GM11168 (cell line): Measurements from ENCODE around the gene ADAMTSL1.

ENCODE experiments used
- in situ Hi-C: fragments of 300-500 bp; cut with MboI; formaldehyde crosslinking; loops from one replicate; pipeline ENCODE4 v1.12.0; 2022; ENCODE audit warnings: low sequenced_read_pairs; ENCODE audit not compliant: unreplicated experiment

The ADAMTSL1 gene

DNA sequence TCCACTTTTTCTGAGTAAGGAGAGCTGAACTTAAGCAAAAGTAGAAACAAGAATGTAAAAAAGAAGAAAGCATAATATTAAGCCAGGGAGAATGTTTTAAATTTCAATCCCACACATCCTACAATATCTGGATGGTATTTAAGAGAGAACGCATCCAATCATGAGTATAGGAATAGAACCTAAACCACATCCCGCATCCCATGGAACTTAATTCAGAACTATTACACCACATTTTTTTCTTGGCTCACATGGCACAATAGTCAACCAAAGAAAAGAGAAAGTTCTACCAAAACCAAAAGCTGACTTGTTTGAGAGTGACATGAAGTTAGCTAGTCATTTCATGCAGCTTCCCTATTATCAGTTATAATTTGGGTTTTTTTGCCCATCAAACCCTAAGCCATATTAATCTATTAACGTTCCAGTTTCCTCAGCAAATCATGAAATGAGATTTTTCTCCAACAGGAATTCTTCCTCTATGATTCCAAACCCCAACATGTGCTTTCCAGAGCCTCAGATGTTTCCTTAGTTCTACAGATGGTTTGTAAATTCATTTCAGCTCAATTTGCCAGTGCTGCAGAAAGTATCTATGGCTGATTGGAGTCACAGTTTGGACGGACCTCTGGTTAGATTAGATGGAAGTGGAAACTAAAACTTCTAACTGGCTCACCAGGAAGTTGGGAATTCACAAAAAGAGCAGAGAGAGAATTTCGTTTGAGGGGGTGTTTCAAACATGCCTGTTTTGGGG is 22.5 kb downstream of the ADAMTSL1 start:
- in situ Hi-C loops = no loop called here

DNA sequence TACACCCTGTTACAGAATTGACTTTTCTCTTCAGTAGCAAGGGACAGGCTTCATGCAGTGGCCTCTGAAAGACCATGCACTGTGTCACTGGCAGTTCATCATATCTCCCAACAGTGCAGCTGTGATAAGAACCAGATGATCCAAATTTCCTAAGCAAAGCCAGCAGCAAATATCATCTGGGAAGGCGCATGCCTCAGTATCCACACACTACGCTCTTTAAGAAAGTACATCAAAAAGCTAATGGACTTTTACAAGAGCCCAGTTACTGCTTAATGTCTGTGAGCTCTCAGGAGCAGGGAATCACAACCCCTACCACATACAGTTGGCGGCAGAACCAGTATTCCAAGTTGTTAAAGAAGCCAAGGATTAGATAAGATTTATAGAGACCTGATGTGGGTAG is 25.1 kb downstream of the ADAMTSL1 start:
- in situ Hi-C loops = no loop called here

DNA sequence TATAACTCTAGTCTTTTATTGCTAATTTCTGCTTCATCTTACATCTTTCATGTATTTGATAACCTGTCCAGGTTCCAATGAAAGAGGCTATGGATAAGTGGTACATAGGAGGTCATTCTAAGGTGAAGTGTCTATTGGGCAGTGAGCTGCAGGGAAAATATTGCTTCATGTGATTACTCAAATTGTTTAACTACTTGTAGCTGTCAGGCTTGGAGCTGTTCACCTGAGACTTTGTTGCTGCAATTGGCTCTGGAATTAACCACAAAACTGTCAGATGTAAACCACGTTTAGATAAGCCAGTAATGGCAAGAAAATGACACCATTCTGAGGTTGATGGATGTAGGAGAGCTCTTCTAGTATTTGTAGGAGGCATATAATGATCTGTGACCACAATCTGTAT is 26.0 kb downstream of the ADAMTSL1 start:
- in situ Hi-C loops = no loop called here

DNA sequence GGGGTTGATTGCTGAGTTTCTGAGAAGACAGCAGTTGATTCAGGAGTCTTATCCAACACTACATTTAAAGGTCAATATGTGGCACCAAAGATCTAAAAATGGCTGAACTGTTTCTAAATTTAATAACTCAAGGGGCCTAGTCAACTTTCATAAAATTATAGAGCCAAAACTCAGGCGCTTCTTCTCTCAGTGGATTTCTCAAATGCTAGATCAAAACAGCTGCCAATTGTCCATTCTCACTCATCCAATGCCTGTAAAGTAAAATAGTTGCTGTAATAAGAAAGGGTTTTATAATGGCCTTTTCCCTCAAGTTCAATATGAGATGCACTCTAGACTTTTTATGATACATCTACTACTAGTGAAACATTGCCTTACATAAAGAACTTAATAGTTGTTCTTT is 26.5 kb downstream of the ADAMTSL1 start:
- in situ Hi-C loops = no loop called here

DNA sequence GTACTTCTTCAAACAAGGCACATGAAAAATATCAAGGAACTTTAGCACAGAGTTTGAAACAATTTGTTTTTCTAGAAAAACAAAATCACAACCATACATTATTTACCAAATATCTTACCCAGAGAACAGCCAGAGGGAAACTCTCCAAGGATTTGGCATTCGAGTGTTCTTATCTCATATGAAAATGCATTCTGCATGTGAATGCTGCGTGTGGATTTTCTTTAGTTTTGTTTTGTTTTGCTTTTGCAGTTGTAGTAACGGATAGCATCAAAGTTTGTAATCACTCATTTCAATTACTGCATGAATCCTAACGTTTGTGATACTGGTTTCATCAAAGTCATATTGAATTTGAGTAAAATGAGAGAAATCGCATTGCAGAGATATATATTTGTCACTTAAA is 28.0 kb downstream of the ADAMTSL1 start:
- in situ Hi-C loops = no loop called here

DNA sequence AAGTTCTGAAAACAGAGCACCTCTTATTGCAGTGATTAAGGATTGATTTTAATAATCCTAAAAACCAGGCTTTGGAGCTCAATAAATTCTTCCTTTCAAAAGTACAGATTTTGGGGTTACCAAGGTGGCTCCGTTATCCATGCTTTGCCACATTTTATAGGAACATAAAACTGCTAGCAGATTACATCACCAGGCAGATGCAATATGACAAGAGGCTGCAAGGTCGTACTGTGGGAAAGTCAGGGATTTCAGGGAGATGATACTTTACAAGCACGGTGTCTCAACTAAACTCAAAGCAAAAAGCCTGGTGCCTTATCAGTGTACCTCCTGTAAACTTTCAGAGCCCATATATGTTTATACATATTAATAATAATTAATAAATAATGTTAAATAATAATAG is 28.6 kb downstream of the ADAMTSL1 start:
- in situ Hi-C loops = no loop called here

DNA sequence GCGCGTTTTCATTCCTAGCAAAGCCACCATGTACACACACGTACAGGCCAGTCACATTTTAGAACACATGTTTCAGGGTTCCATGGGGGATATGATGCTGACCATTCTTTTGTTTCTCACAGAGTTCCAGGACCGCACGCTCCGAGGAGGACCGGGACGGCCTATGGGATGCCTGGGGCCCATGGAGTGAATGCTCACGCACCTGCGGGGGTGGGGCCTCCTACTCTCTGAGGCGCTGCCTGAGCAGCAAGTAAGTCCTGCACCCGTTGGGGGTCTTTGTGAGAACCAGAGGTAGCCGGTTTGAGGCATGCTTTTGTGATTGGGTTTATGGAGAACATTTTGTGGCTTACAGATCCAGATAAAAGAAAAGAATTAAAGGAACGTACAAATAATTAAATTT is 30.8 kb downstream of the ADAMTSL1 start:
- in situ Hi-C loops = no loop called here

DNA sequence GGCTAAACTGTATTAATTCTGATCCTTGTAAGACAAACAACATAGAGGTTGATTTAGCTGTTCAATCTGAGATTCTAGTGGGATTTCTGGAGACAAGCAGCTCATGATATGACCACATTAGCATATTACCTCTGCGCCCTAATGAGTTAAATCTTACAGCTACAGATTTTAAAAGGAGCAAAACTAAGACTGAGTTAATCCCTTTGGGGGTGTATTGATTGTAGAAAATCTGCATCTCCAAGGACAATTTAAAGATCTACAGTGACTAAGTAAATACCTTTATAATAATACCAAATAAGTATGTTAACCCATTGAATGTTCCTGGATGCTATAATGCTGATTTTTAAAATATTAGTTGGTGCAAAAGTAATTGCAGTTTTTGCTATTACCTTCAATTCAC is 33.2 kb downstream of the ADAMTSL1 start:
- in situ Hi-C loops = no loop called here

DNA sequence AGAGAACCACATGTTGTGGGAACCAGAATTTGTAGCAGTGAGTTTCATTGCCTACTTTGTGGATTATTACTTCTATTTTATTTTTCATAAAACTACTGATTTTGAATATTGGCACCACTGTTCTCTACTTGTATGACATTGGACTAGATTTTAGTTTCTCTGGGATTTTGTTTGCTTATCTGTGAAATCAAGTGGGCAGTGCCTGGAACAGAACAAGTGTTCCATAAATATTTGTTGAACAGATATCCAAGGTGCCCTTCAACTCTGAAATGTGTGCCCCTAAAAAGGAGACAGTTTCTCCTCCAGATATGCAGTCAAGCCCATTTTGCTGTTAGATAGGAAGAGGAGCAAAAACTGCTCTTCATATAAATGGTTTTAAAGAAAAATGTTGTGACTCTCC is 42.6 kb downstream of the ADAMTSL1 start:
- in situ Hi-C loops = no loop called here

DNA sequence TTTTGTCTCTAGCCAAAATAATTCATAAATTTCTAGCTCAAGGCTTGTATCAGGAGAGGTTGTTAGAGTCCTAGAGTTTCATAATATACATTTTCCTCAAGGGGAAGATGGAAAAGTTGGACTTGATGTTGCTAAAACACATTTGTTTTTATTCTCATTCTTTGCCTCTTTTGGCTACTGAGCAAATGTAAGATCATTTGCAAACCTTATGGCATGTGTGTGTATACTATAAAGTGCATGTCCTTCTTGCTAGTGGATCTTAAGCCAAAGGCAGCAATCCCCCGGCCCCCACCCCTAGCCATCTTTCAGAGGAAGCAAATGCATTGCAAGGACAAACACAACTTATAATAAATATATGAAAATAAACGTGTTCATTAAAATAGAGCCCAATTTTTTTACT is 43.0 kb downstream of the ADAMTSL1 start:
- in situ Hi-C loops = no loop called here

DNA sequence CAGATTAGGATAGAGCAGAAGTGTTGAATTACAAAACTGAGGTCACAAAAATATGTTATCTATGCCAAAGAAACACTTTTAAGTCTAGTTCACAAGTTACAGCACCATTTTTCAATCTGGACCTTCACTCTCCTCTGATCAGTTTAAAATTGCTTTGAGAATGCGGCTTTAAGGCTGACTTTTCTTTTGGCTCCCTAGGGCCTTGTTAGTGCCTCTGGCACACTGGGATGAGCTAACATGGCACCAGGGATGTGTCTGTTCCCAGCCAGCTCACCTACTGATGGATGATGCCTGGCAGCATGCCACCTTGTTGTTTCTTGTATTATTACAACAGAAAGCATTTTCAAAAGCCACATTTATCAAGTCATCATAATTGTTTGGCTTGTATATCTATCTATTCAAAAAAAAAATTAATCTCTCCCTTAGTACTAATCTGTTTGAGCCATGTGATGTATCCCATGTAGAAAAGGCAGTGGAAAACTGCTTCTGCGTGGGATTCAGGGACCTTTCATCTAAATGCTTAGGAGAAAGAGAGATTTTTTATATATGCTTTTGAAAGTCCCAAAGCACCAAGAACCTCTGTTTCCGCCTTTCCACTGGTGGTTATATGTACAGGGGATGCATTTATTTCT is 46.6 kb downstream of the ADAMTSL1 start:
- in situ Hi-C loops = no loop called here

DNA sequence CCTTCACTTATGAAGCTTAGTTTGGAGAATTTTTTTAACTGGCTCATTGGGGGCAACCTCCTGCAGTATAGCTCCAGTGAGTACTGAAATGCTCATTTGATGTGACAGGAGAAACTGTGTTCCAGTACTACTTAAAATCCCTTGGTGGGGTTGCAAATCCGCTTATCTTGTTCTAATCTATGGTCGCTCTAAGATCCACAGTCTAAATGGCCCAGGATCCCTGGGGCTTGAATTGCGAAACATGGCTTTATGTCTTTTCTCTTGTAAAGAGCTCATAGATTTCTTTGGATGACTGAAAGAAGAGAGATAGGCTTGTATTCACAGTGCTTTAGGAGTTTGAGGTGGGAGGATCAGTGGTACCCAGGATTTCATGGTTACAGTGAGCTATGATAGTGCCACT is 52.7 kb downstream of the ADAMTSL1 start:
- in situ Hi-C loops = no loop called here

DNA sequence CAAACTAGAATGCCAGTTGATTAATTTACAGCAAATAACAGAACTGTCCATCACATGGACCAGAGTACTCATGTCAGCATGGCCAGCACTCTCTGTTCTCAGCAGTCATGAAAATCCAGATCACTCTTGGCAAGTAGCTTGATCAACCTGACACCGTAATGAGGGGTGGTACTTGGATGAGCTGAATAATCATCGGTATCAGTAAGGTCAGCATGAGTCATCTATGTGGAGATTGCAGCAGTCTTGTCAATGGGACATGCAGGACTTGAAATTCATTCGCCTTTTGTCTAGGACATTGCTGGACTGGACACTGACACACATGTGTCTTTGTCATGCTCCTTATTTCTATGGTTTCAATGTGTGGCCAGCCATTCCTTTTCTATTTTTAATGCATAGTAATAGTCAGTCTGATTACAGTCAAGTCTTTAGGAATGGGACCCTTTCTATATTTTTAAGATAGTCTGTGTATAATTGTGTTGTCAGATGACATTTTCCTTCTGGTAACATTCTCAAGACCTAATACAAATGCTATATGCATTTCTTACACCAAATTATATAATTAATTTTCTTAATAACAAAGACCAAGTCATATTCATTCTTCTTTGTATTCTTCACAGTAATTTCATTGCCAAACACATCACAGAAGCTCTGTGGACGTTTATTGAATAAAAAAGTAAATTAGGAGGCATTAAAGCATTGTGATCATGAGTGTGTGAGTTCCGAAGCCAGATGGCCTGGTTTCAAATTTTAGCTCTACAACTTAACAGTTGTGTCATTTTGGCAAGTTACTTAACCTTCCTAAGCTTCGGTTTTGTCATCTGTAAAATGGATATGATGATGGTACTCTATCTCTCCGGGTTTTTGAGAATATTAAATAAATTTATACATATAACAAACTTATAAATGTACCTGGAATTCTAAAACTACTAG is 57.4 kb downstream of the ADAMTSL1 start:
- in situ Hi-C loops = no loop called here

DNA sequence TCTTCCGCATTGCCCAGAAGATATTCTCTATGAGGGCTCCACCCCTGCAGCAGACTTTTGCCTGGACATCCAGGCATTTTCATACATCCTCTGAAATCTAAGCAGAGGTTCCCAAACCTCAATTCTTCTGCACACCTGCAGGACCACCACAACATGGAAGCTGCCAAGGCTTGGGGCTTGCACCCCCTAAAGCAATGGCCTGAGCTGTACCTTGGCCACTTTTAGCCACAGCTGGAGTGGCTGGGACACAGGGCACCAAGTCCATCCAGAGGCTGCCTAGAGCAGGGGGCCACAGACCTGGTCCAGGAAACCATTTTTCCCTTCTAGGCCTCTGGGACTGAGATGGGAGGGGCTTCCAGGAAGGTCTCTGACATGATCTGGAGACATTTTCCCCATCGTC is 60.7 kb downstream of the ADAMTSL1 start:
- in situ Hi-C loops = no loop called here

DNA sequence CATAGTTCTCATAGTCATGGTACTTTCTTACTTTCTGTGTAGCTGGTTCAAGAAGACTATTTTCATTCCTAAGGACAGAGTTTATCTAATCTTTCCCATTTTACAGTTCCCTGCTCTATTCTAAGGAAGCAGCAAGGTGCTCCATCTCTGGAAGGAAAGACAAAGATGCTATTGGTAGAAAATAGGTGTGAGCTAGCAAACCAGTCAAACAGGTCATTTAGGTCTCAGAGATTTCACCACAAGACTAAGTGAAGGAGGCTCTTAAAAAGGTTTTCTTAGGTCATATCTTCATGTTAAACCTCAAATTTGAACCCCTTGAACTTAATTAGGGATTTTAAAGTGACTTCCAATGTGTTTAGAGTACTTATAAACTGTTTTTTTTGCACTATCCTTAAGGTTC is 62.6 kb downstream of the ADAMTSL1 start:
- in situ Hi-C loops = no loop called here

DNA sequence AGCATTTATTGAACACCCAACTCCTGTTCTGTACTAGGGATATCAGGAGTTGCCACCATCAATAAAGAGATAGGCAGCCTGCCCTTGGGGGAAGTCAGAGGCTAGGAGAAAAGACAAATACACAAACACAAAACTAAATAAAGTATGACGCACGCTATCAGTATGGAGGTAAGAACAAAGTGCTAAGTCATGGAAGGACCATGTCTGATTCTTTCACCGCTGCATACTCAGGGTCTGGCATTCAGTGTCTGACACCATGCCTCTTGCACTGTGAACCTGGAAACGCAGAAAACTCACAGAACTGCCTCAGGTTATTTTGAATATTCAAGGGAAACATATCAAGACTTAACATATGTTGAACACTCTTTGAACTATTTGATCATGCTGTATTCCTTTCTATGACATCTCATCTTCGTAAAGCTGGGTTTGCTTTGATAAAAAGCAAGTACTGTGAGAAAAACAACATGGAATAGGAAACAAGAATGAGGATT is 65.3 kb downstream of the ADAMTSL1 start:
- in situ Hi-C loops = no loop called here

DNA sequence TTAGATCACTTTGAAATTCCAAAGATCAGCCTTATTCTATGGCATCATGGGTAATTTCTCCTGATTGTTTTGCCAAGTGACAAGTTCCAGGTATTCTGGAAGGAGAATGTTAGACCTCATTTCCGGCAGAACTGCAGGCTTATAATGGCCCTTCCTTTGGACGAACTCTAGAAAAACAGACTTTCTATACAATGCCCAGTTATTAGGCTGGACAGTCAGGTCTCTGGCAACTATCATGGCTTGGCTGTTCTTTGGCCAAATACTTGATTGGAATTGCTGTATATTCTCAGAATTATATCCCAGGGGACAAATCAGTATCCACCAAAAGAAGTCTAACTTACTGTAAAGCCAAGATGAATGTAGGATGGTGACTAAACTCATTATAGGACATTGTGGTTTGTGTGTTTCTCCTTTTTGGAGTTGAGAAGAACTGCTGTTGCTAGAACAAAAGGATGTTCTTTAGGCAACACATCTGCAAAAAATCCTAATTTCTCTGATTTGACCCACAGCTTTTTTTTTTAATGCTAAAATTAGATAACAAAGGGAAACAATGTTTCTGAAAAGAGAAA is 69.0 kb downstream of the ADAMTSL1 start:
- in situ Hi-C loops = no loop called here

DNA sequence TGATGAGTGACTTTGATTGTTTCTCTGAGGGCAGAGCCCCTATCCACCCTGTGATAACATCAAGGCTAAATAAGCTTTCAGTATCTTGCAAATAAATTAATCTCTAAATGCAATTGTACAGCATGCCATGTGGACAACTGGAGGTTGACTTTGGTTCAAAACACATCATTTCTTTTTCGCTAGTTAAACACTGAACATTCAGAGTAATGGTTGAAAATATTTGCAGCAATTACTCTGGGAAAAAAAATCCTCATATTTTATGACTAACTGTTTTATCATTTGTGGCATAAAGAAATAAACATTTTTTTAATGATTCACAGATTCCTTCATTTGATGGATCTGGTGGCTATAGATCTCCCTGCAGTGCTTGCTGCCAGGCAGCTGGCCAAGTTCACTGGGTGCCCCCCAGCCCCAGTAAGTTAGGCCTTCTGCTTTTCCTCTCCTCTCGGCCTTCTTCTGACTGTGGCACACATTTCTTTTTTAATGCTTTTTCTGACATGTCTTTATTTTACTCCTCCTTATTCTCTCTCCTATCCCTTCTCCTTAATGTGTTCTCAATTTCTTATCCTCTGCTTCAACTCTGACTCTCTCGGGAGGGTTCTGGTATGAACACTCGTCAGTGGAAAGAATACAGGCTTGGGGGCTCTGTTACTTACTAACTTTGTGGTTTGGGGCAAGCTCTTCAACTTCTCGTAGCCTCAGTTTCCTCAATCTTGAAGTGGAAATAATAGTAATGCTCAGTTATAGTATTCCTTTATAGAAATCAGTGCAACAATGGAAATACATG is 69.6 kb downstream of the ADAMTSL1 start:
- in situ Hi-C loops = no loop called here

DNA sequence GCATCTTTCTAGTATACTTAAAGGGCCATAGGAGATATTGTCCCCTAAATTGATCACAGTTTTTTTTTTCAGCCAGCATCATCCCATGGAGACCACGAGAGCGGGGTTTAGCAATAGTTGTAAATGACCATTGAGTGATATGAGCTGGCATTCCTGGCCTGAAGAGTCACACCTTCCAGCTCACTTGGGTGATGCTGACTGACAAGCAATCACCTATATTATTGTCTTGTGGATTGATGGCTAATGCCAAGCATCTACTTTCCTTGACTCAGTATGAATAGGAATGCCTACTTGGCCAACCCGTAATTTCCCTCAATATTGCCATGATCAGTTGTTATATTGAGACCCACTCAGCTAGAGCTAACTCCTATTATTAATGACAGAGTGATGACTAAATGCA is 70.5 kb downstream of the ADAMTSL1 start:
- in situ Hi-C loops = no loop called here
